IMR-90 (cell line): ENCODE measurements around the gene PSAPL1.

Experiments
- MXI1 ChIP-seq: IDR thresholded peaks from 2 replicates; pipeline ENCODE4 v1.6.1; 2012; ENCODE audit warnings: low read depth, mild to moderate bottlenecking, low read length, moderate library complexity, borderline replicate concordance
- POLR2A ChIP-seq: IDR thresholded peaks from 2 replicates; pipeline ENCODE4 v1.6.1; 2012; ENCODE audit warnings: mild to moderate bottlenecking, low read depth, low read length
- RAD21 ChIP-seq: IDR thresholded peaks from 2 replicates; pipeline ENCODE4 v1.6.1; 2012; ENCODE audit warnings: low read length, improper control_type of control experiment
- RCOR1 ChIP-seq: IDR thresholded peaks from 2 replicates; pipeline ENCODE4 v1.6.1; 2012; ENCODE audit warnings: mild to moderate bottlenecking, low read length, improper control_type of control experiment; ENCODE audit not compliant: insufficient replicate concordance
- RFX5 ChIP-seq: IDR thresholded peaks from 2 replicates; pipeline ENCODE4 v1.8.0; 2012; ENCODE audit warnings: low read depth, mild to moderate bottlenecking, low read length, moderate library complexity
- SMC3 ChIP-seq: fragments of 150-350 bp; IDR thresholded peaks from 2 replicates; pipeline ENCODE4 v1.6.1; 2016; ENCODE audit warnings: low read depth, mild to moderate bottlenecking, antibody characterized with exemption, low read length, moderate library complexity
- TF ChIP-seq, protein P1 (sequence below): conservative IDR thresholded peaks from 2 replicates; pipeline ENCODE4 v1.5.1; 2012; ENCODE audit warnings: mild to moderate bottlenecking, low read depth, low read length, improper control_type of control experiment

DNA sequence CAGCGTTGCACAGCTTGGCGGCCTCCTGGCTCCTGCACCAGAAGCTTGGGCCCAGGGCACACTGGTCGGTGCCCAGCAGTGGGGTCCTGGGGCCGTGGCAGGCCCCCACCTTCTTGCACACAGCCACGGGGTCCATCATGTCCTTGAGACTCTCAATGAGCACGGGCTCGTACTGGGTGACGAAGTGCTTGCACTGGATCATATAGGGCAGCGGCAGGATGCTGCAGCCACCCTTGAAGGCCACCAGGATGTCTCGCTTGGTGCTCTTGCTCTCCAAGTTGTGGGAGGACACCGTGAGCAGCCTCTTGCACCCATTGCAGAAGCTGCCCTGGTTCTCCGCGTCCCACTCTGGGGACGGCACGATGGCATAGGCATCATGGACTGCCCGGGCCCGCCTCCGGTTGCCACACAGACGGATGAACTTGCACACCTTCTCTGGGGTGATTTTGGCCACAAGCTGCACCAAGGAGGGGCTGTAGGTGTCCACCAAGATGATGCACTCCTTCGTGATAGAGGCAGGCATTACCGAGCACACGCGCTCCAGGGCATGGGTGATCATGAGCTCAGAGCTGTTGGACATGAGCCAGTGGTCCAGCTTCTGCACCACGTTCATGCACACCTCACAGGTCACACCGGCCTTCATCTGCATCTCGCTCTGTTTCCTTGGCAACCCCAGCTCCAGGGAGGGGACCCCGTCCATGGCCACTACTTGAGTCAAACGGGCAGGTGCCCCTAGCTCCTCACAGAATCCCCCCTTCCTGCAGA lies 1.2 kb downstream of the PSAPL1 start:
- no peak for TF ChIP-seq MXI1
- no peak for TF ChIP-seq RAD21
- TF ChIP-seq, protein P1, sequence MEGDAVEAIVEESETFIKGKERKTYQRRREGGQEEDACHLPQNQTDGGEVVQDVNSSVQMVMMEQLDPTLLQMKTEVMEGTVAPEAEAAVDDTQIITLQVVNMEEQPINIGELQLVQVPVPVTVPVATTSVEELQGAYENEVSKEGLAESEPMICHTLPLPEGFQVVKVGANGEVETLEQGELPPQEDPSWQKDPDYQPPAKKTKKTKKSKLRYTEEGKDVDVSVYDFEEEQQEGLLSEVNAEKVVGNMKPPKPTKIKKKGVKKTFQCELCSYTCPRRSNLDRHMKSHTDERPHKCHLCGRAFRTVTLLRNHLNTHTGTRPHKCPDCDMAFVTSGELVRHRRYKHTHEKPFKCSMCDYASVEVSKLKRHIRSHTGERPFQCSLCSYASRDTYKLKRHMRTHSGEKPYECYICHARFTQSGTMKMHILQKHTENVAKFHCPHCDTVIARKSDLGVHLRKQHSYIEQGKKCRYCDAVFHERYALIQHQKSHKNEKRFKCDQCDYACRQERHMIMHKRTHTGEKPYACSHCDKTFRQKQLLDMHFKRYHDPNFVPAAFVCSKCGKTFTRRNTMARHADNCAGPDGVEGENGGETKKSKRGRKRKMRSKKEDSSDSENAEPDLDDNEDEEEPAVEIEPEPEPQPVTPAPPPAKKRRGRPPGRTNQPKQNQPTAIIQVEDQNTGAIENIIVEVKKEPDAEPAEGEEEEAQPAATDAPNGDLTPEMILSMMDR: no peak
- TF ChIP-seq POLR2A: no peak
- TF ChIP-seq RCOR1: no peak
- no peak for TF ChIP-seq SMC3
- no peak for TF ChIP-seq RFX5
